Measurements from ENCODE around the gene ATP2C2.
A peak's percentile ranks its signal among the peaks of the same experiment; 100 is the strongest.

ATP2C2 gene

GRCh38 chr16:84482951-84483881 lies 114.9 kb downstream of the ATP2C2 start:
- Histone ChIP-seq H3K27me3 (no peaks in the 10 kb centered on the region), H3K9me3 (no peaks in the 10 kb centered on the region), H3K4me1 (no peaks in the 10 kb centered on the region), H3K4me3 (no peak overlapping the region), H3K27ac (no peak overlapping the region), H3K36me3 (peaks cover 38 to 97% (median 78%) of the 10 kb centered on the region in 3 donors)
- DNase-seq = no peak
- intact Hi-C loops (cut with DNase I; ENCODE audit: low total_unique reads) = loop anchor here (5.0 kb wide), 1 partner anchor 211 kb away; no protein-coding TSS in a partner anchor
- TF ChIP-seq, protein P1, sequence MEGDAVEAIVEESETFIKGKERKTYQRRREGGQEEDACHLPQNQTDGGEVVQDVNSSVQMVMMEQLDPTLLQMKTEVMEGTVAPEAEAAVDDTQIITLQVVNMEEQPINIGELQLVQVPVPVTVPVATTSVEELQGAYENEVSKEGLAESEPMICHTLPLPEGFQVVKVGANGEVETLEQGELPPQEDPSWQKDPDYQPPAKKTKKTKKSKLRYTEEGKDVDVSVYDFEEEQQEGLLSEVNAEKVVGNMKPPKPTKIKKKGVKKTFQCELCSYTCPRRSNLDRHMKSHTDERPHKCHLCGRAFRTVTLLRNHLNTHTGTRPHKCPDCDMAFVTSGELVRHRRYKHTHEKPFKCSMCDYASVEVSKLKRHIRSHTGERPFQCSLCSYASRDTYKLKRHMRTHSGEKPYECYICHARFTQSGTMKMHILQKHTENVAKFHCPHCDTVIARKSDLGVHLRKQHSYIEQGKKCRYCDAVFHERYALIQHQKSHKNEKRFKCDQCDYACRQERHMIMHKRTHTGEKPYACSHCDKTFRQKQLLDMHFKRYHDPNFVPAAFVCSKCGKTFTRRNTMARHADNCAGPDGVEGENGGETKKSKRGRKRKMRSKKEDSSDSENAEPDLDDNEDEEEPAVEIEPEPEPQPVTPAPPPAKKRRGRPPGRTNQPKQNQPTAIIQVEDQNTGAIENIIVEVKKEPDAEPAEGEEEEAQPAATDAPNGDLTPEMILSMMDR (IDR thresholded peaks at IDR 0.05) = no peak

DNA sequence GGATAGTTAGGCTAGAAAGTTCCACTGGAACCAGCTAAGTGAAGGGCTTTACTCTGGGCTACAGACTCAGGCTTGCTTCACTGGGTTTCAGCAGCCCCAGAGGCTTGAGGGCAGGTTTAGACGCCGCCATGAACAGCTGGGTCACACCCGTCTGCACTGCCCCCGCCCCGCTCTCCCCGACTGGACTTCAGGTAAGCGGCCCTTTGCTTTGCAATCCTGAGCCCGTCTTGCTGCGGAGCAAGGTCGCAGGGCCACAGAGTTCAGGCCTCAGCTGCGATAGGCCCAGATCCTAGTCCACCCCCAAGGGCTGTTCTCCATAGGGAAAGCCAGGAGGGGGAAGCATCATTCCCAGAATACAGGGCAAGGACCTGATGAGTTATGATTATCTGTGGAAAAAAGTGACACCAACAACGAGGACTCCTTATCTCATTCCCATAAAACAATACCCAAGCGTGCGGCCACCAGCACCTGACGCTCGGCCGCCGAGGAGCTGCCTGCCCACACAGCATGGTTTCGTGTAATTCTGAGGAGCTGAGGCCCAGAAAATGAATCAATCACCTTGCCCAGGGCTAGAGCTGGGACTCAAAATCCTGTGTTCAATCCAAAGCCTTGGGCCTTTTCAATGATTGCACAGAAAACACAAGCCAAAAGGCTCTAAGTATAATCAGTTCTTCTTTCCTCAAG lies 115.7 kb downstream of the ATP2C2 start:
- H3K4me3 ChIP-seq = no peak overlapping the region
- intact Hi-C loops (cut with DNase I; ENCODE audit: low total_unique reads) = loop anchor here (5.0 kb wide), 1 partner anchor 212 kb away; no protein-coding TSS in a partner anchor
- no peak for DNase-seq

DNA sequence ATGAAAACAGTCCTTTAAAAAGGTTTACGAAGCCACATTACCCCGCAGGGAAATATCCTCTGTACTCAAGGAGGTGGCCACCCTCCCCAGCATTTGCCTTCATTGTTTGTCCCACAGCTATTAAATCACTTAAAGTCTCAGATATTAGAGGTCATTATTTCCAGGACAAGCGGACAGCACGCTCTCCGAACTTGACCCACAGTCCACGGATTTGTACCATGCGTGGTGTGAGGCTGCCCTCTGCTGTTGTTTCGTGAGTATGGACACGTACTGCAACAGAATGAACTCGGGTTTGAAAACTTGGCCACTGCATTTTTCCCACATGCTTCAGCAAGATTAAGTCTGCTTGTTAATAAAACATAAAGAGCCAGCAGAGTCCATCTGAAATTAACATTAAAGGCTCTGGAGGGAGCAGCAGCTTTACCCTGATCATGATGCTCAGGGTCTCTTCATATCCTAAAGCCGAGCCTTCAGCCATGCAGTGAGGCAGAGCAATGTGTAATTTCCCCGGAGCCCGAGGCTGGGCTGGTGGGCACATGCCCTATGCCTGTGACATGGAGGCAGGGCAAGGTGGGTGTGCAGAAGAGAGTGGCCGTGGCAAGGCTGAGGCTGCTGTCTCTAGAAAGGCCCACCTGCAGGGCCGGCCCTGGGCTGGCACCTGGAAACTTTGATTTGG lies 116.4 kb downstream of the ATP2C2 start:
- H3K9me3 ChIP-seq = no peaks in the 10 kb centered on the region
- peak; percentile 38 to 71 for DNase-seq
- intact Hi-C loops (cut with DNase I; ENCODE audit: low total_unique reads) = loop anchor here (5.0 kb wide), 1 partner anchor 212 kb away; no protein-coding TSS in a partner anchor
- peaks cover 45 to 93% (median 73%) of the 10 kb centered on the region in 3 donors for H3K36me3 ChIP-seq
- TF ChIP-seq, protein P1 (IDR thresholded peaks at IDR 0.05) = peak; percentile 63 to 65
- no peaks in the 10 kb centered on the region for H3K27me3 ChIP-seq
- H3K4me1 ChIP-seq = no peaks in the 10 kb centered on the region
- H3K27ac ChIP-seq = no peak overlapping the region
- H3K4me3 ChIP-seq = no peak overlapping the region

More for the DNA sequence above, 115.7 kb downstream of the ATP2C2 start:
- TF ChIP-seq, protein P1 (IDR thresholded peaks at IDR 0.05) = no peak
- H3K27ac ChIP-seq = no peak overlapping the region
- H3K36me3 ChIP-seq = peaks cover 46 to 93% (median 73%) of the 10 kb centered on the region in 3 donors
- H3K27me3 ChIP-seq = no peaks in the 10 kb centered on the region
- no peaks in the 10 kb centered on the region for H3K4me1 ChIP-seq
- H3K9me3 ChIP-seq = no peaks in the 10 kb centered on the region

DNA sequence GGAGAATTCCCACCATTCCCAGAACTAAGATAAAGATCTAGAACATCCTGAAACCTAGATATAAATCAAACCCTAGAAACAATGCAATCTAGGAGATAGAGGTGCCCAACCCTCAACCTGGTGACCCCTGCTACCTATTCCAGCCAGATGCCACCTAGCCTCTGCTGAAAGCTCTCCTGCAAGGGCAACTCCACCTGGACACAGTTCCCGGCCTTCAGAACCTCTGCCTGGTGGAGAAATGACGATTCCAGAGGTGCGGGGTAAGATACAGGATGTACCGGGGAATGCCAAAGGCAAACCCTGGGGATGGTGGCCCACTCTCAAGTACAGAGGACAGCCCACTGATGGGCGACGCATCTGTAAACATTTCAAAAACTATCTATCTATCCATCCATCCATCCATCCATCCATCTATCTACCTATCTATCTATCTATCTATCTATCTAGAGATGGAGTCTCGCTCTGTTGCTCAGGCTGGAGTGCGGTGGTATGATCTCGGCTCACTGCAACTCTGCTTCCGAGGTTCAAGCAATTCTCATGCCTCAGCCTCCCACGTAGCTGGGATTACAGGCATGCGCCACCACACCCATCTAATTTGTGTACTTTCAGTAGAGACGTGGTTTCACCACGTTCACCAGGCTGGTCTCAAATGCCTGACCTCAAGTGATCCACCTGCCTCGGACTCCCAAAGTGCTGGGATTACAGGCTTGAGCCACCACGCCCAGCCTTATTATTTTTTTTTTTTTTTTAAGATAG lies 117.1 kb downstream of the ATP2C2 start:
- H3K4me3 ChIP-seq = no peak overlapping the region
- no peaks in the 10 kb centered on the region for H3K9me3 ChIP-seq
- TF ChIP-seq, protein P1 (IDR thresholded peaks at IDR 0.05) = no peak
- intact Hi-C loops (cut with DNase I; ENCODE audit: low total_unique reads) = no loop called here
- no peak overlapping the region for H3K27ac ChIP-seq
- H3K36me3 ChIP-seq = peaks cover 47 to 90% (median 73%) of the 10 kb centered on the region in 3 donors
- peak in 1 of 2 donors; percentile 9 for DNase-seq
- H3K27me3 ChIP-seq = no peaks in the 10 kb centered on the region
- H3K4me1 ChIP-seq = no peaks in the 10 kb centered on the region

- DNase-seq = no peak
- H3K36me3 ChIP-seq = peaks cover 43 to 83% (median 70%) of the 10 kb centered on the region in 3 donors
- intact Hi-C loops (cut with DNase I; ENCODE audit: low total_unique reads) = no loop called here
- H3K27me3 ChIP-seq = no peaks in the 10 kb centered on the region
- H3K4me3 ChIP-seq = no peak overlapping the region
- no peaks in the 10 kb centered on the region for H3K9me3 ChIP-seq
- TF ChIP-seq, protein P1 (IDR thresholded peaks at IDR 0.05) = no peak
- H3K27ac ChIP-seq = no peak overlapping the region
- H3K4me1 ChIP-seq = no peaks in the 10 kb centered on the region
These were observed 117.8 kb downstream of the ATP2C2 start for GRCh38 chr16:84486126-84486525.

Data from tibial artery (tissue), 4 donors.